HepG2 (cell line): ENCODE data around the gene TNFRSF9. TPM values are rescaled to one million over a fixed set of nuclear protein-coding genes. Genes with fewer than 3 reads are reported as not detected.

Source experiments
- FOXA1 ChIP-seq, 2 experiments: fragments of 450-650 bp in 1 of 2; sonication (generic) in 1 of 2; formaldehyde crosslinking in 1 of 2; IDR thresholded peaks; 2 replicates each; pipeline versions ENCODE4 v1.4.0 to v1.6.1; 2016 to 2020; ENCODE audit warnings: missing genetic modification reagents in 1 of 2
- KMT2B ChIP-seq: IDR thresholded peaks from 2 replicates; pipeline ENCODE4 v1.6.1; 2016; ENCODE audit warnings: missing genetic modification reagents, missing compliant biosample characterization
- LCORL ChIP-seq, 2 experiments: fragments of 450-650 bp in 1 of 2; sonication (generic) in 1 of 2; formaldehyde crosslinking in 1 of 2; IDR thresholded peaks; 2 replicates each; pipeline versions ENCODE4 v1.5.0 to v1.6.1; 2017 to 2020; ENCODE audit warnings: antibody characterized with exemption in 1 of 2, missing genetic modification reagents in 1 of 2
- MIER2 ChIP-seq: IDR thresholded peaks from 2 replicates; pipeline ENCODE4 v1.6.1; 2016; ENCODE audit warnings: missing biosample characterization, missing genetic modification reagents
- MXD4 ChIP-seq: IDR thresholded peaks from 2 replicates; pipeline ENCODE4 v1.6.1; 2016; ENCODE audit warnings: mild to moderate bottlenecking, missing biosample characterization, missing genetic modification reagents
- PHF20 ChIP-seq: sonication (generic); formaldehyde crosslinking; IDR thresholded peaks from 2 replicates; pipeline ENCODE4 v1.5.0; 2020; ENCODE audit warnings: mild to moderate bottlenecking, missing genetic modification reagents
- POLR2G ChIP-seq: fragments of 200-400 bp; formaldehyde crosslinking; IDR thresholded peaks from 2 replicates; pipeline ENCODE4 v1.6.1; 2018; ENCODE audit warnings: mild to moderate bottlenecking, low read depth, low read length, moderate library complexity
- RXRB ChIP-seq: IDR thresholded peaks from 2 replicates; pipeline ENCODE4 v1.6.1; 2016; ENCODE audit warnings: borderline replicate concordance, missing genetic modification reagents, missing compliant biosample characterization
- SYNCRIP ChIP-seq: fragments of 200-400 bp; formaldehyde crosslinking; IDR thresholded peaks from 2 replicates; pipeline ENCODE4 v1.6.1; 2018; ENCODE audit warnings: mild to moderate bottlenecking, low read depth, low read length; ENCODE audit not compliant: insufficient read depth
- TAF1 ChIP-seq: sonication (generic); formaldehyde crosslinking; IDR thresholded peaks from 2 replicates; pipeline ENCODE4 v1.4.0; 2020; ENCODE audit warnings: missing genetic modification reagents
- ZKSCAN1 ChIP-seq: fragments of 150-350 bp; IDR thresholded peaks from 2 replicates; pipeline ENCODE4 v1.6.1; 2014; ENCODE audit warnings: low read length
- ZNF230 ChIP-seq: sonication (generic); formaldehyde crosslinking; IDR thresholded peaks from 2 replicates; pipeline ENCODE4 v1.4.0; 2020; ENCODE audit warnings: mild to moderate bottlenecking, missing genetic modification reagents
- ZNF235 ChIP-seq: sonication (generic); formaldehyde crosslinking; IDR thresholded peaks from 2 replicates; pipeline ENCODE4 v1.8.1; 2023; ENCODE audit warnings: mild to moderate bottlenecking, missing genetic modification reagents, borderline replicate concordance
- ZNF720 ChIP-seq: sonication (generic); formaldehyde crosslinking; IDR thresholded peaks from 2 replicates; pipeline ENCODE4 v1.4.0; 2020; ENCODE audit warnings: missing genetic modification reagents
- ZNF775 ChIP-seq: sonication (generic); formaldehyde crosslinking; IDR thresholded peaks from 2 replicates; pipeline ENCODE4 v1.4.0; 2020; ENCODE audit warnings: missing genetic modification reagents, mild to moderate bottlenecking, moderate library complexity, borderline replicate concordance
- polyA plus RNA-seq, 8 experiments: library from polyadenylated mRNA; depleted of rRNA in 3 of 8; stranded (reverse) in 7 of 8; unstranded in 1 of 8; fragments of >200 nt; fragmentation: Illumina TruSeq in 4 of 8; extraction: Trizol in 4 of 8; gene quantifications; 2 replicates each; pipeline versions ENCODE4 v1.2.1 to v1.2.3, GENCODE V29; 2011 to 2016; ENCODE audit warnings: low read depth in 4 of 8, missing spikeins in 1 of 8, mixed read lengths in 1 of 8; ENCODE audit not compliant: insufficient read depth in 1 of 8
- total RNA-seq, 5 experiments: library from RNA; depleted of rRNA; stranded (reverse); fragments of >200 nt; fragmentation: Illumina TruSeq; extraction: Trizol; gene quantifications; 2 replicates each; pipeline ENCODE4 v1.2.3, GENCODE V29; 2016; ENCODE audit warnings: low read depth in 1 of 5
- TF ChIP-seq, protein P1 (sequence below): sonication (generic); formaldehyde crosslinking; IDR thresholded peaks from 2 replicates; pipeline ENCODE4 v1.9.0; 2021; ENCODE audit warnings: mild to moderate bottlenecking, missing genetic modification reagents
- TF ChIP-seq, protein P2 (sequence below): sonication (generic); formaldehyde crosslinking; IDR thresholded peaks from 2 replicates; pipeline ENCODE4 v1.5.0; 2020; ENCODE audit warnings: missing genetic modification reagents
- TF ChIP-seq, protein P3 (sequence below): sonication (generic); formaldehyde crosslinking; conservative IDR thresholded peaks from 2 replicates; pipeline ENCODE4 v1.4.0; 2020; ENCODE audit warnings: missing genetic modification reagents
- TF ChIP-seq, protein P4 (sequence below): sonication (generic); formaldehyde crosslinking; IDR thresholded peaks from 2 replicates; pipeline ENCODE4 v1.8.0; 2022; ENCODE audit warnings: mild to moderate bottlenecking, missing genetic modification reagents, borderline replicate concordance

The TNFRSF9 gene
- total and polyA plus RNA-seq, 2 of the 13 experiments (the other 11 are each of a cell fraction or from before 2014, with no cell fraction given): 0.07 TPM; not detected in 1

DNA sequence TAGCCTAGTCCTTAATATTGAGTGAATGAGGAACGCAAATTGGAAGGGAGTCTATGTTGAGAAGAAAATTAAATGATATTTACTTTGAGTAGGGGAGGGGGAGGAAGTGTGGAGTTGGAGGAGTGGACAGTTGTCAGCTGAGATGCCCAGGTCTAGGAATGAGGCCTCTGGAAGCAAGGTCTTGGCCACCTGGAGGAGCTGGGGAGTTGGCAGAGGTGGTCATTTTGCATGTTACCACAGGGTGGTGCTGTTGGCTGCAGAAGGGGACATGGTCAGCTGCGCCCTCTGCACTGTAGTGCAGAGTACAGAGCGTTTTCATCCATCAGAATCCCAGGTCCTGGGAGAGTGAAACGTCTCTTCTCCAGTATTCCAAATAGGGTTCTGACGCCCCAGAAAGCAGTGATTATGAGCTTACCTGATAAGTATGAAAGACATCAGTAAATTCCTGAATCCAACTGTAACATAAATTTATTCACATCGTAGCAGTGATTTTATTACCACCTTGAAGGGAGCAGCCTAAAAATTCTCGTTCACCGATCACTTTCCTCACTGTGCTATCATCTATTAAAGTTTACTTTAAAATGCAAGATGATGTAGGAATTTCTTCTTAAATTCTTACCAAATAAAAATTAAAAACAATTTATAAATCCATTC, 34.7 kb upstream of the TNFRSF9 start (continued):
- TF ChIP-seq, protein P1, sequence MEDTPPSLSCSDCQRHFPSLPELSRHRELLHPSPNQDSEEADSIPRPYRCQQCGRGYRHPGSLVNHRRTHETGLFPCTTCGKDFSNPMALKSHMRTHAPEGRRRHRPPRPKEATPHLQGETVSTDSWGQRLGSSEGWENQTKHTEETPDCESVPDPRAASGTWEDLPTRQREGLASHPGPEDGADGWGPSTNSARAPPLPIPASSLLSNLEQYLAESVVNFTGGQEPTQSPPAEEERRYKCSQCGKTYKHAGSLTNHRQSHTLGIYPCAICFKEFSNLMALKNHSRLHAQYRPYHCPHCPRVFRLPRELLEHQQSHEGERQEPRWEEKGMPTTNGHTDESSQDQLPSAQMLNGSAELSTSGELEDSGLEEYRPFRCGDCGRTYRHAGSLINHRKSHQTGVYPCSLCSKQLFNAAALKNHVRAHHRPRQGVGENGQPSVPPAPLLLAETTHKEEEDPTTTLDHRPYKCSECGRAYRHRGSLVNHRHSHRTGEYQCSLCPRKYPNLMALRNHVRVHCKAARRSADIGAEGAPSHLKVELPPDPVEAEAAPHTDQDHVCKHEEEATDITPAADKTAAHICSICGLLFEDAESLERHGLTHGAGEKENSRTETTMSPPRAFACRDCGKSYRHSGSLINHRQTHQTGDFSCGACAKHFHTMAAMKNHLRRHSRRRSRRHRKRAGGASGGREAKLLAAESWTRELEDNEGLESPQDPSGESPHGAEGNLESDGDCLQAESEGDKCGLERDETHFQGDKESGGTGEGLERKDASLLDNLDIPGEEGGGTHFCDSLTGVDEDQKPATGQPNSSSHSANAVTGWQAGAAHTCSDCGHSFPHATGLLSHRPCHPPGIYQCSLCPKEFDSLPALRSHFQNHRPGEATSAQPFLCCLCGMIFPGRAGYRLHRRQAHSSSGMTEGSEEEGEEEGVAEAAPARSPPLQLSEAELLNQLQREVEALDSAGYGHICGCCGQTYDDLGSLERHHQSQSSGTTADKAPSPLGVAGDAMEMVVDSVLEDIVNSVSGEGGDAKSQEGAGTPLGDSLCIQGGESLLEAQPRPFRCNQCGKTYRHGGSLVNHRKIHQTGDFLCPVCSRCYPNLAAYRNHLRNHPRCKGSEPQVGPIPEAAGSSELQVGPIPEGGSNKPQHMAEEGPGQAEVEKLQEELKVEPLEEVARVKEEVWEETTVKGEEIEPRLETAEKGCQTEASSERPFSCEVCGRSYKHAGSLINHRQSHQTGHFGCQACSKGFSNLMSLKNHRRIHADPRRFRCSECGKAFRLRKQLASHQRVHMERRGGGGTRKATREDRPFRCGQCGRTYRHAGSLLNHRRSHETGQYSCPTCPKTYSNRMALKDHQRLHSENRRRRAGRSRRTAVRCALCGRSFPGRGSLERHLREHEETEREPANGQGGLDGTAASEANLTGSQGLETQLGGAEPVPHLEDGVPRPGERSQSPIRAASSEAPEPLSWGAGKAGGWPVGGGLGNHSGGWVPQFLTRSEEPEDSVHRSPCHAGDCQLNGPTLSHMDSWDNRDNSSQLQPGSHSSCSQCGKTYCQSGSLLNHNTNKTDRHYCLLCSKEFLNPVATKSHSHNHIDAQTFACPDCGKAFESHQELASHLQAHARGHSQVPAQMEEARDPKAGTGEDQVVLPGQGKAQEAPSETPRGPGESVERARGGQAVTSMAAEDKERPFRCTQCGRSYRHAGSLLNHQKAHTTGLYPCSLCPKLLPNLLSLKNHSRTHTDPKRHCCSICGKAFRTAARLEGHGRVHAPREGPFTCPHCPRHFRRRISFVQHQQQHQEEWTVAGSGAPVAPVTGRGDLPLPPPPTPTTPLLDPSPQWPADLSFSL (CRISPR knock-in tag): no peak
- TF ChIP-seq ZNF720 (no peak), MIER2 (CRISPR knock-in tag) (peak; percentile 50; the same call in 1 of the 2 replicates), KMT2B (CRISPR knock-in tag) (peak; percentile 24; the same call in 1 of the 2 replicates), RXRB (peak; percentile 65), ZNF235 (CRISPR knock-in tag) (no peak), TAF1 (CRISPR knock-in tag) (no peak), ZKSCAN1 (no peak), PHF20 (CRISPR knock-in tag) (no peak), FOXA1 (IDR thresholded peaks at IDR 0.05) (no peak), FOXA1 (CRISPR knock-in tag; IDR thresholded peaks at IDR 0.05) (peak; percentile 69), MXD4 (0 out of 2 replicates have a peak, but pooled peaks have one; percentile 48), ZNF775 (CRISPR knock-in tag) (no peak), ZNF230 (CRISPR knock-in tag) (no peak), SYNCRIP (no peak), POLR2G (no peak), LCORL (IDR thresholded peaks at IDR 0.05) (no peak), LCORL (CRISPR knock-in tag; IDR thresholded peaks at IDR 0.05) (no peak)
- TF ChIP-seq, protein P2, sequence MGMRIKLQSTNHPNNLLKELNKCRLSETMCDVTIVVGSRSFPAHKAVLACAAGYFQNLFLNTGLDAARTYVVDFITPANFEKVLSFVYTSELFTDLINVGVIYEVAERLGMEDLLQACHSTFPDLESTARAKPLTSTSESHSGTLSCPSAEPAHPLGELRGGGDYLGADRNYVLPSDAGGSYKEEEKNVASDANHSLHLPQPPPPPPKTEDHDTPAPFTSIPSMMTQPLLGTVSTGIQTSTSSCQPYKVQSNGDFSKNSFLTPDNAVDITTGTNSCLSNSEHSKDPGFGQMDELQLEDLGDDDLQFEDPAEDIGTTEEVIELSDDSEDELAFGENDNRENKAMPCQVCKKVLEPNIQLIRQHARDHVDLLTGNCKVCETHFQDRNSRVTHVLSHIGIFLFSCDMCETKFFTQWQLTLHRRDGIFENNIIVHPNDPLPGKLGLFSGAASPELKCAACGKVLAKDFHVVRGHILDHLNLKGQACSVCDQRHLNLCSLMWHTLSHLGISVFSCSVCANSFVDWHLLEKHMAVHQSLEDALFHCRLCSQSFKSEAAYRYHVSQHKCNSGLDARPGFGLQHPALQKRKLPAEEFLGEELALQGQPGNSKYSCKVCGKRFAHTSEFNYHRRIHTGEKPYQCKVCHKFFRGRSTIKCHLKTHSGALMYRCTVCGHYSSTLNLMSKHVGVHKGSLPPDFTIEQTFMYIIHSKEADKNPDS (CRISPR knock-in tag): no peak
- TF ChIP-seq, protein P3, sequence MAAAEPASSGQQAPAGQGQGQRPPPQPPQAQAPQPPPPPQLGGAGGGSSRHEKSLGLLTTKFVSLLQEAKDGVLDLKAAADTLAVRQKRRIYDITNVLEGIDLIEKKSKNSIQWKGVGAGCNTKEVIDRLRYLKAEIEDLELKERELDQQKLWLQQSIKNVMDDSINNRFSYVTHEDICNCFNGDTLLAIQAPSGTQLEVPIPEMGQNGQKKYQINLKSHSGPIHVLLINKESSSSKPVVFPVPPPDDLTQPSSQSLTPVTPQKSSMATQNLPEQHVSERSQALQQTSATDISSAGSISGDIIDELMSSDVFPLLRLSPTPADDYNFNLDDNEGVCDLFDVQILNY (CRISPR knock-in tag): no peak
- TF ChIP-seq, protein P4, sequence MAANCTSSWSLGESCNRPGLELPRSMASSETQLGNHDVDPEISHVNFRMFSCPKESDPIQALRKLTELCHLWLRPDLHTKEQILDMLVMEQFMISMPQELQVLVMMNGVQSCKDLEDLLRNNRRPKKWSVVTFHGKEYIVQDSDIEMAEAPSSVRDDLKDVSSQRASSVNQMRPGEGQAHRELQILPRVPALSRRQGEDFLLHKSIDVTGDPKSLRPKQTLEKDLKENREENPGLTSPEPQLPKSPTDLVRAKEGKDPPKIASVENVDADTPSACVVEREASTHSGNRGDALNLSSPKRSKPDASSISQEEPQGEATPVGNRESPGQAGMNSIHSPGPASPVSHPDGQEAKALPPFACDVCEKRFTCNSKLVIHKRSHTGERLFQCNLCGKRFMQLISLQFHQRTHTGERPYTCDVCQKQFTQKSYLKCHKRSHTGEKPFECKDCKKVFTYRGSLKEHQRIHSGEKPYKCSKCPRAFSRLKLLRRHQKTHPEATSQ (CRISPR knock-in tag): no peak
